CD14-positive monocyte (primary cell): ENCODE data around the gene SASH1. TPM values are rescaled to one million over a fixed set of nuclear protein-coding genes. Genes with fewer than 3 reads are reported as not detected.

Experiments
- DNase-seq, 3 donors: peaks; one replicate each; pipeline ENCODE4 v3.0.0-alpha.2; 2011 to 2022
- H2AFZ ChIP-seq: 2 replicates; pipeline ENCODE4 v1.6.0; 2012; ENCODE audit warnings: mild to moderate bottlenecking, low read depth, low read length, inconsistent platforms; ENCODE audit not compliant: insufficient read depth, poor library complexity, severe bottlenecking
- H3K27ac ChIP-seq, 2 donors: 1 replicate in 1 of 2; 2 replicates in 1 of 2; pipeline ENCODE4 v1.5.1; 2012 to 2013; ENCODE audit warnings: low read length in 2 of 2, control low read depth in 1 of 2, inconsistent platforms in 1 of 2, low read depth in 1 of 2, mild to moderate bottlenecking in 1 of 2
- H3K27me3 ChIP-seq, 2 donors: one replicate each; pipeline versions ENCODE4 v1.6.0 to v1.6.1; 2011 to 2013; ENCODE audit warnings: low read length in 2 of 2; ENCODE audit not compliant: control insufficient read depth in 2 of 2, insufficient read depth in 2 of 2
- H3K36me3 ChIP-seq, 2 donors: replicated peaks in 1 of 2; 1 replicate in 1 of 2; 2 replicates in 1 of 2; pipeline versions ENCODE4 v1.5.1 to v1.6.1; 2012 to 2013; ENCODE audit warnings: low read length in 2 of 2, control low read depth in 1 of 2, inconsistent platforms in 1 of 2, mild to moderate bottlenecking in 1 of 2; ENCODE audit not compliant: insufficient read depth in 2 of 2, control insufficient read depth in 1 of 2
- H3K4me1 ChIP-seq, 2 donors: 1 replicate in 1 of 2; 2 replicates in 1 of 2; pipeline versions ENCODE4 v1.5.1 to v1.6.1; 2012 to 2013; ENCODE audit warnings: low read length in 2 of 2, control low read depth in 1 of 2, inconsistent platforms in 1 of 2, mild to moderate bottlenecking in 1 of 2, moderate library complexity in 1 of 2; ENCODE audit not compliant: insufficient read depth in 2 of 2, control insufficient read depth in 1 of 2
- H3K4me2 ChIP-seq: replicated peaks from 2 replicates; pipeline ENCODE3; 2012; ENCODE audit warnings: low read length, moderate library complexity, mild to moderate bottlenecking; ENCODE audit not compliant: poor library complexity, severe bottlenecking; ENCODE audit errors: extremely low read depth
- H3K4me3 ChIP-seq, 3 experiments: fragments of 200-600 bp in 1 of 3; sonication (generic) in 1 of 3; replicated peaks in 1 of 3; 1 replicate in 2 of 3; 2 replicates in 1 of 3; pipeline ENCODE4 v1.5.1; 2011 to 2013; ENCODE audit warnings: low read length in 3 of 3, mild to moderate bottlenecking in 3 of 3, control low read depth in 2 of 3, low read depth in 2 of 3, inconsistent platforms in 1 of 3, moderate library complexity in 1 of 3
- H3K79me2 ChIP-seq: 2 replicates; pipeline ENCODE4 v1.6.0; 2012; ENCODE audit warnings: mild to moderate bottlenecking, control low read depth, inconsistent platforms, low read length, moderate library complexity; ENCODE audit not compliant: insufficient read depth
- H3K9ac ChIP-seq: 2 replicates; pipeline ENCODE4 v1.6.0; 2017; ENCODE audit warnings: low read length, mild to moderate bottlenecking; ENCODE audit not compliant: insufficient read depth, poor library complexity, severe bottlenecking
- H3K9me3 ChIP-seq, 2 donors: replicated peaks in 1 of 2; 1 replicate in 1 of 2; 2 replicates in 1 of 2; pipeline versions ENCODE4 v1.5.1 to v1.6.1; 2012 to 2013; ENCODE audit warnings: low read length in 2 of 2, control low read depth in 1 of 2; ENCODE audit not compliant: control insufficient read depth in 1 of 2, insufficient read depth in 1 of 2
- H4K20me1 ChIP-seq: 2 replicates; pipeline ENCODE4 v1.6.0; 2012; ENCODE audit warnings: mild to moderate bottlenecking, low read length, control low read depth, moderate library complexity; ENCODE audit not compliant: insufficient read depth
- H3K27ac Mint-ChIP-seq, 7 donors: one replicate each; pipeline ENCODE4 v1.8.0; 2020; ENCODE audit warnings: mild to moderate bottlenecking in 7 of 7, mixed read lengths in 7 of 7, moderate library complexity in 6 of 7, inconsistent platforms in 2 of 7
- H3K27me3 Mint-ChIP-seq, 3 donors: one replicate each; pipeline ENCODE4 v1.8.0; 2021 to 2022; ENCODE audit warnings: low read depth in 3 of 3, mild to moderate bottlenecking in 3 of 3, mixed read lengths in 3 of 3, moderate library complexity in 3 of 3, inconsistent platforms in 1 of 3
- H3K36me3 Mint-ChIP-seq, 2 donors: one replicate each; pipeline ENCODE4 v1.8.0; 2020; ENCODE audit warnings: mixed read lengths in 2 of 2, inconsistent platforms in 1 of 2, mild to moderate bottlenecking in 1 of 2
- H3K4me1 Mint-ChIP-seq: one replicate; pipeline ENCODE4 v1.8.0; 2020; ENCODE audit warnings: mild to moderate bottlenecking, mixed read lengths
- H3K4me3 Mint-ChIP-seq, 2 donors: one replicate each; pipeline ENCODE4 v1.8.0; 2020; ENCODE audit warnings: mild to moderate bottlenecking in 2 of 2, mixed read lengths in 2 of 2, moderate library complexity in 1 of 2
- H3K9me3 Mint-ChIP-seq, 7 donors: one replicate each; pipeline ENCODE4 v1.8.0; 2020 to 2022; ENCODE audit warnings: mixed read lengths in 7 of 7, mild to moderate bottlenecking in 6 of 7, moderate library complexity in 6 of 7, inconsistent platforms in 2 of 7
- CTCF ChIP-seq: fragments of 200-600 bp; IDR thresholded peaks from one replicate; pipeline ENCODE4 v1.8.0; 2022; ENCODE audit warnings: antibody characterized with exemption, mild to moderate bottlenecking
- WGBS: methylation state at CpG from one replicate; pipeline ENCODE4 v1.1.5; 2013; ENCODE audit warnings: missing lambda C conversion rate; ENCODE audit not compliant: insufficient coverage; 5-methylcytosine and 5-hydroxymethylcytosine counted together
- intact Hi-C, 2 donors: fragments of 100-400 bp; cut with micrococcal nuclease; formaldehyde crosslinking; loops; one replicate each; pipeline versions ENCODE4 v1.15.0 to v1.15.1; 2023
- polyA plus RNA-seq, 3 donors: library from polyadenylated mRNA; depleted of rRNA in 1 of 3; unstranded in 2 of 3; stranded (reverse) in 1 of 3; fragments of 300-500 nt in 2 of 3; fragments of >200 nt in 1 of 3; fragmentation: Illumina TruSeq in 2 of 3; gene quantifications; 1 replicate in 2 of 3; 2 replicates in 1 of 3; pipeline ENCODE4 v1.2.3, GENCODE V29; 2012 to 2021

Gene SASH1
- polyA plus RNA-seq, 3 donors: 0.90 to 5.1 (median 4.7) TPM

DNA sequence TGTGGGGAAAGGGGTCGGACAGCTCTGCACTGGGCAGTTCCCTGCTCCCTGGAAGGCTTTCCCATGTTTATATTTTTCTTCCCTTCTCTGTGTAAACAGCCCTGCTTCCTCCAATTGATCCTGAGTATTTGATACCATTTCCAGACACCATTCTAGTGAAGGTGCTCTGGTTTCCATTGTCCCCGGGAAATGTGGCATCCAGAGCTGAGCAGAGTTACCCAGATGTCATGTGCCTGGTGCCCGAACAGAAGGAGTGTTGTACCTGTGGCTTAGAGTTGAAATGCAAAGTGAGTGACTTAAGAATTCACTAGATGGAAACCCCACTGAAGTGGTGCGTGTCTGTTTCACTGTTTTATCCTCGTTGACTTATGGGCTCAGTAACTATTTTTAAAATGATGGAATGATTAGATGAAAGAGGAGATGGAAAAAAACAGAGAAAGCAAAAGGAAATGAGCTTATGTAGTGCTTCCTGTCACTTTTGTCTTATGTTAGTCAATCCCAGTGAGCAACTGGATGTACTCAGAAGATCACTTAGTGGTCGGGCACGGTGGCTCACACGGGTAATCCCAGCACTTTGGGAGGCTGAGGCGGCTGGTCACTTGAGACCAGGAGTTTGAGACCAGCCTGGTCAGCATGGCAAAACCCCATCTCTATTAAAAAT, 83.8 kb downstream of the SASH1 start:
- TF ChIP-seq CTCF: no peak
- intact Hi-C loops: no loop called here
- peaks cover 5 to 16% (median 12%) of the 10 kb centered on the region in 3 donors for H3K27me3 Mint-ChIP-seq
- Histone ChIP-seq H3K36me3 (no peaks in the 10 kb centered on the region), H3K9ac (no peak overlapping the region), H3K27ac (no peak overlapping the region), H3K4me3 (no peak overlapping the region), H3K27me3 (peaks cover 0 to 6% of the 10 kb centered on the region in 2 donors), H4K20me1 (no peaks in the 10 kb centered on the region), H2AFZ (no peak overlapping the region), H3K4me1 (no peaks in the 10 kb centered on the region), H3K4me2 (no peak overlapping the region), H3K9me3 (no peaks in the 10 kb centered on the region), H3K79me2 (no peaks in the 10 kb centered on the region)
- H3K4me1 Mint-ChIP-seq: no peaks in the 10 kb centered on the region
- H3K4me3 Mint-ChIP-seq: no peak overlapping the region
- no peak for DNase-seq
- WGBS: 63% methylated on average over 5 of the region's 9 CpGs
- no peak overlapping the region for H3K27ac Mint-ChIP-seq
- no peaks in the 10 kb centered on the region for H3K36me3 Mint-ChIP-seq
- H3K9me3 Mint-ChIP-seq: peaks cover 0 to 2% (median 0%) of the 10 kb centered on the region in 7 donors

GRCh38 chr6:148427333-148427732, 84.7 kb downstream of the SASH1 start:
- no peak overlapping the region for H3K4me3 ChIP-seq
- no peak overlapping the region for H3K27ac ChIP-seq
- no peaks in the 10 kb centered on the region for H3K4me1 ChIP-seq
- no peak overlapping the region for H3K27ac Mint-ChIP-seq
- no peaks in the 10 kb centered on the region for H3K9me3 ChIP-seq
- H3K4me2 ChIP-seq: no peak overlapping the region
- H3K4me1 Mint-ChIP-seq: no peaks in the 10 kb centered on the region
- H3K4me3 Mint-ChIP-seq: no peak overlapping the region
- intact Hi-C loops: no loop called here
- H3K9ac ChIP-seq: no peak overlapping the region
- no peak for TF ChIP-seq CTCF
- H4K20me1 ChIP-seq: no peaks in the 10 kb centered on the region
- H3K9me3 Mint-ChIP-seq: peaks cover 0 to 2% (median 0%) of the 10 kb centered on the region in 7 donors
- DNase-seq: no peak
- no peaks in the 10 kb centered on the region for H3K79me2 ChIP-seq
- H3K27me3 ChIP-seq: peaks cover 0 to 4% of the 10 kb centered on the region in 2 donors
- peaks cover 5 to 15% (median 12%) of the 10 kb centered on the region in 3 donors for H3K27me3 Mint-ChIP-seq
- H3K36me3 Mint-ChIP-seq: no peaks in the 10 kb centered on the region
- no peak overlapping the region for H2AFZ ChIP-seq
- WGBS: no CpG with 5 or more reads among the region's 2 CpGs
- no peaks in the 10 kb centered on the region for H3K36me3 ChIP-seq
